Activated naive CD8-positive, alpha-beta T cell treated with anti-CD3 and anti-CD28 coated beads for 36 hours (primary cell): ENCODE results near the gene SLC5A10. TPM values are rescaled to one million over a fixed set of nuclear protein-coding genes. Genes with fewer than 3 reads are reported as not detected.

ENCODE experiments used
- DNase-seq: peaks from one replicate; pipeline ENCODE4 v3.0.0; 2021
- H3K27ac Mint-ChIP-seq: one replicate; pipeline ENCODE4 v1.8.0; 2022; ENCODE audit warnings: mild to moderate bottlenecking, moderate library complexity, mixed read lengths
- H3K27me3 Mint-ChIP-seq: one replicate; pipeline ENCODE4 v1.8.0; 2022; ENCODE audit warnings: mild to moderate bottlenecking, mixed read lengths
- H3K36me3 Mint-ChIP-seq: one replicate; pipeline ENCODE4 v1.8.0; 2021; ENCODE audit warnings: mild to moderate bottlenecking, mixed read lengths
- H3K4me1 Mint-ChIP-seq: one replicate; pipeline ENCODE4 v1.8.0; 2021; ENCODE audit warnings: mixed read lengths
- H3K4me3 Mint-ChIP-seq: one replicate; pipeline ENCODE4 v1.8.0; 2022; ENCODE audit warnings: mild to moderate bottlenecking, moderate library complexity, mixed read lengths
- H3K9me3 Mint-ChIP-seq: one replicate; pipeline ENCODE4 v1.8.0; 2022; ENCODE audit warnings: mixed read lengths
- total RNA-seq, 2 experiments: library from RNA; stranded (reverse); gene quantifications; one replicate each; pipeline ENCODE4 v1.2.3, GENCODE V29; 2021

Gene SLC5A10
- total RNA-seq, 2 experiments from 2014 or later = not detected

DNA sequence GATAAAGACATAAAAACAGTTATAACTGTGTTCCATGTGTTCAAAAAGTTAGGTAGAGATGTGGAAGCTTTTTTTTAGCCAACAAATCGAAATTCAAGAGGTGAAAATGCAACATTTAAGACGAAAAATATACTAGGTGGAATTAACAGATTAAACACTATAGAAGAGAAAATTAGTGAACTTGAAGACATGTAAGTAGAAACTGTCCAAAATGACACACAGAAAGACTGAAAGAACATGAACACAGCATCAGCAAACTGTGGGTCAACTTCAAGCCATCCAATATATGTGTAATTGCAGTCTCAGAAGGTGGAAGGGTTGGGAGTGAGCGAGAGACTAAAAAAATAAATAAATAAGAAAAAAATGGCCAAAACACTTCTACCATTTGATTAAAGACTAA, 43.3 kb downstream of the SLC5A10 start:
- Mint-ChIP-seq H3K27ac (no peak overlapping the region), H3K4me1 (peaks cover 19% of the 10 kb centered on the region), H3K36me3 (peaks cover 34% of the 10 kb centered on the region), H3K9me3 (peaks cover 8% of the 10 kb centered on the region), H3K27me3 (no peaks in the 10 kb centered on the region), H3K4me3 (no peak overlapping the region)
- DNase-seq = no peak

DNA sequence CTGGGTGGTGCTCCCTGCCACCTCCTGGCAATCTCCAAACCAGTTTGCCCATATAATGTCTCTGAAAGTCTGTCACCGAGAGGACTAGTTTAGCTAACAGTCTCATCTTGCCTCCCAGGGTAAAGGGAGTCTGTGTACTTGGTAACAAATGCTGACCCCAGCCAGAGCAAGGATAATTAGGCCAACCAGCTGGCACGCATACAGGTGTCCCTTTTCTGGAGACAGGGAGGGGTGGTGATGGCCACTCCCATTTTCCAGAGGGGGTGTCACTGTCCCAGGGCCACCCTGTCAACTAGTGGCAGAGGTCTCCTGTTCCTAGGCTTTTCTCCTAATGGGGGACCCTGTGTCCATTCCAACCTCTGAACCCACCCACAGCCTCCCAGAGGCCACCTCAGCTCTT, 44.5 kb downstream of the SLC5A10 start:
- Mint-ChIP-seq H3K27me3 (no peaks in the 10 kb centered on the region), H3K4me3 (no peak overlapping the region), H3K36me3 (peaks cover 36% of the 10 kb centered on the region), H3K9me3 (peaks cover 8% of the 10 kb centered on the region), H3K27ac (no peak overlapping the region), H3K4me1 (peaks cover 21% of the 10 kb centered on the region)
- DNase-seq = no peak

DNA sequence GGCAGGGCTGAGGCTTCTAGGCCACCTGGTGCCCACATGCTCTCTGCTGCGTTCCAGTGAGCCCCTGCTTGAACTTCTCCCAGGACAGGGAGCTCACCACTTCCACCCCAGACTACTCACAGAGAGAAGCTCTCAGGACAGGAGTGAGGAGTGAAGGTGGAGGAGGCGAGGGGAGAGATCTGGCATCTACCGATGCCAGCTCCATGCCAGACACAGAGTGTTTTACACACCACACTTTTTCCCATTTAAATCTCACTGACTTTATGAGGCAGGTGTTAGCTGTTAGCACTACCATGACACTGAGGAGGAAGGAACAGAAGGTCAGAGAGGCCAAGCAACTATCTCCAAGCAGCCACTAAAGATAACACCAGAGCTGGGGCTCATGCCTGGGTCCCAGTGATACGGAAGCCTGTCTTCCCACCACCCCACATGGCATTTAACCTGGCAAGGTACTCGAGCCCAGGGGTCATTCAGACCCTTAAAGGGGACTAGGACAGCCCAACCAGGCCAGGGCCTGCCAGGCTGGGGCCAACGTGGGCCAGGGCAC, 45.8 kb downstream of the SLC5A10 start:
- Mint-ChIP-seq H3K4me3 (no peak overlapping the region), H3K27me3 (no peaks in the 10 kb centered on the region), H3K36me3 (peaks cover 45% of the 10 kb centered on the region), H3K9me3 (peaks cover 8% of the 10 kb centered on the region), H3K27ac (no peak overlapping the region), H3K4me1 (peaks cover 28% of the 10 kb centered on the region)
- no peak for DNase-seq

DNA sequence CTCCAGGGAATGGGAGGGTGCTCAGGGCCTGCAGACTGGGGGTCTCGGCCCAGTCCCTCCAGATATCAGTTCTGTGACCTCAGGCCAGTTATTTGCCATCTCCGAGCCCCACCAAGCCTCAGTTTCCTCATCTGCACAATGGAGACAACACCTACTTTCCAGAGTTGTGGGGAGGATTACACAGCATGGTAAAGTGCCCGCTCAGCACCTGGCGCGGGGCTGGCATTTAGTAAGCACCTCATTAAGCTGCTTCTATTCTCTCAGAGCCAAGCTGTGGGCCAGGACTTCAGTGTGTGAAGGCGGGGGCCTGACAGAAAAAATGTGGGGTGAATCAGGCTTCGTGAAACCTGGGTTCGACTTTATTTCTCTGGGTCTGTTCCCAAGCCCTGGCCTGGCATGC, 47.4 kb downstream of the SLC5A10 start:
- no peak for DNase-seq
- Mint-ChIP-seq H3K4me3 (no peak overlapping the region), H3K27me3 (no peaks in the 10 kb centered on the region), H3K27ac (no peak overlapping the region), H3K9me3 (peaks cover 8% of the 10 kb centered on the region), H3K36me3 (peaks cover 35% of the 10 kb centered on the region), H3K4me1 (peaks cover 21% of the 10 kb centered on the region)

DNA sequence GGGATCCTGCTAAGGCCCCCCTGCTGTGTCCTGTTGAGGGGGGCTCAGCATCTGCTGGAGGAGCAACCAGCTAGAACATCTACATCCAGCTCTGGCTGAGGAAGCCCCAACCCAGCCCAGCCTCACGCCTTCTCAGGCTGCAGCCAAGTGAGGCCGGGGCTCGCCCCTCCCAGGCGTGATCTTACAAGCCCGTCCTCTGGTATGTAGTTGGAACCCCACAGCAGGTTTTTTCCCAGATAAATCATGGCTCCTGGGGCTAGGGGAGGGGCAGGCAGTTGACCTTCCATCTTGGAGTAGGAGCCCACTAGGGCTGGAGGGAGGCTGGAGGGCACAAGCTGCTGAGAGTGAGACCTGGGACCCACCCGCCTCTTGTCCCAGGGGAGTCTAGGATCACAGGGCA, 47.9 kb downstream of the SLC5A10 start:
- H3K4me3 Mint-ChIP-seq = no peak overlapping the region
- DNase-seq = no peak
- H3K4me1 Mint-ChIP-seq = peaks cover 24% of the 10 kb centered on the region
- peaks cover 32% of the 10 kb centered on the region for H3K36me3 Mint-ChIP-seq
- no peak overlapping the region for H3K27ac Mint-ChIP-seq
- no peaks in the 10 kb centered on the region for H3K27me3 Mint-ChIP-seq
- H3K9me3 Mint-ChIP-seq = peaks cover 7% of the 10 kb centered on the region

DNA sequence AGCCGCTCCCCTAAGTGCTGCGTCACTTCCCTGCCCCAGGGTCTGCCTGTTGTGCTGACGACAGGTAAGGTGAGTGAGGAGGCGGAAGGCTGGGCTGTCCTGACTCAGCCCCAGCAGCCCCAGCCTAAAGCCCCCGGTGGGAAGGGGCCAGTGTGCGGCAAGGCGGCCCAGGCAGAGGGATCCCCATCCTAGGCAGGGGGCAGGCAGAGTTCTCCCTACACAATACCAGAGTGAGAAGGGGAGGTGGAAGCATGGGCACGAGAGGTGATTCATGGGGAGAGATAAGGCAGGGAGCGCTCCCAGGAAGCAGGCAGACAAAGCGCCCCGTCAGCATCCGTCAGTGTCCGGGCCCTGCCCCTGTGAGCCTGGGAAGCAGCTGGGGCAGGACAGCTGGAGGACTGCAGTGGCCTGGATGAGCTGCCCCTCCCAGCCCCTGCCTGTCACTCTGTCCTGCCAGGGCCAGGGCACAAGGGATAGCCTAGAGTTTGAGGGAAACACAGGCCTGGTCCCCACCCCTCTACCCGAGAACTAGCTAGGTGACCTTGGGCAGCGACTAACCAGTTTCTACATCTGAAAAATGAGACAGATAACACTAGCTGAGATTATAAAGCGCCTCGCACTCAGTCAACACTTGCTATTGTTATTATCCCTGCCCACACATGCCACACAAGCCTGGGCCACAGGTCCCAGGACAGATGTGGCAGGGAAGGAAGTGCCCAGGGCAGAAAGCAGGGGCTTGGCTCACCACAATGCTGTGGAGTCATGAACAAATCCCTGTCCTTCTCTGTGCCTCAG, 48.8 kb downstream of the SLC5A10 start:
- Mint-ChIP-seq H3K4me1 (peaks cover 25% of the 10 kb centered on the region), H3K4me3 (no peak overlapping the region), H3K27ac (no peak overlapping the region), H3K9me3 (peaks cover 2% of the 10 kb centered on the region), H3K27me3 (no peaks in the 10 kb centered on the region), H3K36me3 (peaks cover 25% of the 10 kb centered on the region)
- DNase-seq = no peak

DNA sequence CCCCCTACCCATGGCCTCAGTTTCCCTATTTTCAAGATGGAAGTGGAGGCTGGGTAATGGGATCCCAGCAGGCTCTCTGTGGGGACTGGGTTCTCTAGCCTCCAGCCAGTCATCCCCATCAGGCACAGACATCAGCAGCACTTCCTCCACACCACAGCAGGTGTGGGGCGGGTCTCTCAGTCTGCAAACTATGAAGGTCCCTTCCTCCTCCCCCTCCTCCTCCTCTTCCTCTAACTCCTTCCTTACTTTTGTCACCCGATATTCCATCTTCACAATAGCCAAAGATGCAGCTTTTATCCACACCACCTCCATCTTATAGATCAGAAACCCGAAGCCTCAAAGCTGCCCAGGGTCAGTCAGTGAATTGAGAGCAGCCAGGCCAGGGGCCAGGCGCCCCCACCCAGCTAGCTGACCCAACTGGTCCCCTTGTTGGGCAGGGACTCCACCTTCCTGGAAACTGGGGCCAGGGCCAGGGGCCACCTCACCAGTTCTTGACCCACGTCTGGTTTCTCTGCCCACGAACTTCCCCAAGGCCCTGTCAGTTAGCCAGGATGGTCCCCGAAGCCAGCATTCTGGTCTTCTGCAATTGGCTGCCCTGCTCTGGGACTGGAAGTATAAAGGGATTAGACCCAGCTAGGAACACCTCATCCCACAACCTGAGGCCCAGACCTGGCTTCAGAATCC, 50.1 kb downstream of the SLC5A10 start:
- Mint-ChIP-seq H3K36me3 (peaks cover 12% of the 10 kb centered on the region), H3K4me3 (peak overlapping the region; percentile 92), H3K27me3 (no peaks in the 10 kb centered on the region), H3K9me3 (peaks cover 1% of the 10 kb centered on the region), H3K27ac (no peak overlapping the region), H3K4me1 (peaks cover 25% of the 10 kb centered on the region)
- no peak for DNase-seq

DNA sequence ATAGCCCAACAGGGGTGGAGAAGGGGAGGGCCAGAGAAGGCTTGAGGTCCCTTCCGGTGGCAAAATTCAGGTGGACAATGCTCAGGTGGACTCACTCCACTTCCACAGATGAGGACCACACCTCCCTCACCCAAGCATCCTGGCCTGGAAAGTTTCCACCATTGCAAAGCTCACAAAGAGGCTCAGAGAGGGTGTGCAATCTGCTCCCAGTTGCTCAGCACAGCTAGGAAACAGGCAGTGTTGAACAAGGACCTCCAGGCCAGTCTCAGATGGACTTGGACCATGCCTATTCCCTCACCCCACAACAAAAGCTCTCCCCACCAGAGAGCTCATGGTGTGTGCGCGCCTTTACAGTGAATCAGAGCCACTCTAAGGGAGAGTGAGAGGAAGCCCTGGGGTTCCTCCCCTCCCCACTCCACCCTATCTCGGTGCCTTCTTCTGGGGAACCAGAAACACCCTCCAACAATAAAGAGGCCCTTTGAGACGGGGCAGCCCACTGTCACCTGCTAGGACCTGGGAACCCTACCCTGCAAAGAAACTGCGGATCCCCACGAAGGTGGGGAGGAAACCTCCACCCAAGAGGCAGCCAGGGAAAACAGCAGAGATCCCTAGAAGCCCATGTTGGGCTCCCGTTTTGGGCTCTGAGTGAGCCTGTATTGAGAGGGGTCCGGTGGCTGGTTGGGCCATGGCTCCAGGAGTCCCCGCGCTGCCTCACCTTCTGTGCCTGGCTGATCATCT, 51.0 kb downstream of the SLC5A10 start:
- no peak for DNase-seq
- Mint-ChIP-seq H3K27me3 (no peaks in the 10 kb centered on the region), H3K36me3 (peaks cover 11% of the 10 kb centered on the region), H3K9me3 (peaks cover 1% of the 10 kb centered on the region), H3K4me1 (peaks cover 30% of the 10 kb centered on the region), H3K27ac (no peak overlapping the region), H3K4me3 (peak overlapping the region; percentile 92)

DNA sequence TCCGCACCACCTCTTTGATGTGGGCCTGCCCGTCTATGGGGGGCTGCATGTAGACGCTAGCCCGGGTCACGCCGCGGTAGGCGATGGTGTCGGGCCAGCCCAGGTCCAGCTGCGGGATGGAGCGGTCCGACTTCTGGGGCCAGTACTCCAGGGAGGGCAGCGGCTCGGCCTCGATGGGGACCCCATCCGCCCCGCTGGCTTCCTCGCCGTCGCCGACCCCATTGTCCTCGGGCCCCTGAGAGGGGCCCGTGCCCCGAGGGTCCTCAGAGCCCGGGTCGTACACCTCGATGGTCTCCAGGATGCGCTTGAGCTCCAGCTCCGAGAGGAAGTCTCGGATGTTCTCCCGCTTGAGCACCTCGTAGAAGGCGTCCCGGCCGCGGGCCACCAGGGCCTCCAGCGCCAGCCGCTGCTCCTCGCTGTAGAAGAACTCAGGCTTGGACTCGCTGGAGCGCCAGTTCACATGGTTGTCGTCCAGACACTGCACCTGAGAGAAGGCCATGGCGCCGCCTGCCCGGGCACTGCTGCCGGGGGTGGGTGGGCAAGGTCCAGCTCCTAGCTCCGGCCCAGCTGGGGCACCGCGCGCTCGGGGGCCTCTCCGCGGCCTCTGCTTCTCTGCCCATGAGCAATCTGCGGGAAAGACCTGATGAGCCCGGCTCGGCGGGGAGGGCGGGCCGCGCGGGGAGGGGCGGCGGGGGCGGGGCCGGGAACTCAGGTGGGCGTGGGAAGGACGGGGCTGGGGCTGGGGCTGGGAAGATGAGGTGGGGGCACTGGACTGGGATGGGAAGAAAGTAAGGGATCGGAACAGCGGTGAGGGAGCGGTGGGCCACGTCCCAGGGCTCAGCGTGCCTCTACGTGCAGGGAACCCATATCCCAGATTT, 51.8 kb downstream of the SLC5A10 start:
- Mint-ChIP-seq H3K27ac (peak overlapping the region; percentile 90), H3K9me3 (peaks cover 1% of the 10 kb centered on the region), H3K4me3 (peak overlapping the region; percentile 92), H3K4me1 (peaks cover 31% of the 10 kb centered on the region), H3K36me3 (peaks cover 11% of the 10 kb centered on the region), H3K27me3 (no peaks in the 10 kb centered on the region)
- DNase-seq = peak; percentile 44

DNA sequence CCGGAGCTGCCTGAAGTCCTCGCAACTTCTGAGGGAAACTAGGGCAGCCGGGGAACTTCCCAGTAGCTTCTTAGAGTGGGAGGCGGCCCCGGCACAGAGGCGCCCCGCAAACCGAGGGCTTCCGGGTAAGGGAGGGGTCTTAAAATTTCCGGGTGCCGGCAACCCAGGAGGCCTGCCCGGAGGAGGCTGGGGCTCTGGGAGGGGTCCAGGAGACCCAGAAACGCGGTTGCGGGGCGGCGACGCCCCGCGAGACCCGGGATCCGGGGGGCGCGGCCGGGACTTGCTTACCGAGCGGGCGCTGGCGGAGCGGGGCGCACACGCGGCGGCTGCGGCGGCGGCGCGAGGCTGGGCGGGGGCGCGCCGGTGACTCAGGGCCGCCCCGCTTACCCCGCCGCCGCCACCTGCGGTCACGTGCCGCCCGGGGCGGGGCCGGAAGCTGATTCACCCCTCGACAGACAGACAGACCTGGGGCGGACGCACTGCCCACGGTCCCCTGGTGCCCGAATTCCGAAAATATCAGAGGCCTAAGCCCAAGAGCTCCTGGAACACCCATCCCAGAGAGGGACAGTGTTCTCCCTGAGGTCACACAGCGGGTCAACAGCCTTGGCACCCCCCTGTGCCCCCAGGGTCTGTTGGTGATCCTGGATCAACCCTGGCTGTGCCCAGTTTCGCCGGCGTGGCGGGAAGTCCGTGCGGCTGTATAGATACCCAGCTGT, 52.6 kb downstream of the SLC5A10 start, which contains the start of gene FAM83G:
TSS of gene FAM83G (minus strand) at position 344 of the 716 bp plus-strand sequence. CDS start 723 bp downstream, outside the sequence.
- DNase-seq = peak; percentile 93
- Mint-ChIP-seq H3K4me3 (peak within 1 kb of the TSS; percentile 92), H3K27me3 (no peaks in the 10 kb centered on the region), H3K36me3 (peaks cover 11% of the 10 kb centered on the region), H3K27ac (peak within 1 kb of the TSS; percentile 90), H3K4me1 (peaks cover 31% of the 10 kb centered on the region), H3K9me3 (peaks cover 1% of the 10 kb centered on the region)

DNA sequence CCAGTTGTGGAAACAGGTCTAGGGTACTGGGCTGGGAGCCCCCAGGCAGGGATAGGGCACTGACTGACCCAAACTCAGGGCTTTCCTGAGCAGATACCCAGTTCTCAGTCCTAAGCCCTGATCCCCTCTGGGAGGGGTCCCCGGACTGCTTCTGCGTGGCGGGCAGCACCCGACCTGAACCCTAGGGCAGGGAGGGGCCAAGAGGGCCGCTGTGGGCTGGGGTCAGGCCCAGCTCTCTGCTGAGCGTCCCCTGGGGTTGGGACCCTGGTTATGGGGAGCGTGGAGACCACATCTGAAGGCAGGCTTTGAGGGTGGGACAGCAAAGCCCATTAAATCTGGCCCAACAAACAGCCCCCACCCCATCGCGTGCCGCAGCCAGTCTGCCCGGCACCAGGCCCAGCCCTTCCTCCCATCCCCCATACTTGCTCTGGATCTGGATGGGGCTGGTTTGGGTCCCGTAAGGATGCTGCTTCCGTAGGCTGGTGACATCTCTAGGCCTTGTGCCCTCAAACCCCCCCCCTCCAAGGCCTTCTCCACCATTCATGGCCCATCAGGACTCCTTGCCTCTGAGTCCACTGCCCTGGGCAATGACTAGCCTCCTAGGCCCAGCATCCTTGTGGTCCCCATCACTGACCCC, 53.3 kb downstream of the SLC5A10 start:
- H3K36me3 Mint-ChIP-seq = peaks cover 11% of the 10 kb centered on the region
- DNase-seq = no peak
- H3K4me1 Mint-ChIP-seq = peaks cover 31% of the 10 kb centered on the region
- H3K27ac Mint-ChIP-seq = peak overlapping the region; percentile 76
- peak overlapping the region; percentile 69 for H3K4me3 Mint-ChIP-seq
- H3K27me3 Mint-ChIP-seq = no peaks in the 10 kb centered on the region
- H3K9me3 Mint-ChIP-seq = peaks cover 1% of the 10 kb centered on the region

DNA sequence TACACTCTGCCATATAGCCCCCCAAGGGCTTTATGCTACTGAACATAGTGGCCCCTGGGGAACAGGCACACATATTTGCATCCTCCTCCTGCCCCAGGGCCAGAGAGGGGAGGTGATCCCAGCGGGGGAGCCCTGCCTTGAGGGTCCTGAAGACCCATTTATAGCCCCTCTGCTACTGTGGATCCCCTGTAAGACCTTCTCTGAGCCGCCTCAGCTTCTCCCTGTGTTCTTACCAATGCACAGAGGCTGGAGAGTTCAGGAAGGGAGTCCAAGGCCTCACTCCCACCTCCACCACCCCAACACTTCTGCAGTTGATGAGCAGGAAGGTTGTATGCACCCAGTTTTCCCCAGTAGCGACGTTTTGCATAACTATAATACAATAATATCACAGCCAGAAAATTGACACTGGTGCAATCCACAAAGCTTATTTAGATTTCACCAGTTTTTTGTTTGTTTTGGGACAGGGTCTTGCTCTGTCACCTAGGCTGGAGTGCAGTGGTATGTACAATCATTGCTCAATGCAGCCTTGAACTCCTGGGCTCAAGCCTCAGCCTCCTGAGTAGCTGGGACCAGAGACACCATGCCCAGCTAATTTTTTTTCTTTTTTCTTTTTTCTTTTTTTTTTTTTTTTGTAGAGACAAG, 53.9 kb downstream of the SLC5A10 start:
- no peak for DNase-seq
- Mint-ChIP-seq H3K27ac (no peak overlapping the region), H3K9me3 (peaks cover 1% of the 10 kb centered on the region), H3K27me3 (no peaks in the 10 kb centered on the region), H3K4me3 (no peak overlapping the region), H3K36me3 (peaks cover 9% of the 10 kb centered on the region), H3K4me1 (peaks cover 31% of the 10 kb centered on the region)

DNA sequence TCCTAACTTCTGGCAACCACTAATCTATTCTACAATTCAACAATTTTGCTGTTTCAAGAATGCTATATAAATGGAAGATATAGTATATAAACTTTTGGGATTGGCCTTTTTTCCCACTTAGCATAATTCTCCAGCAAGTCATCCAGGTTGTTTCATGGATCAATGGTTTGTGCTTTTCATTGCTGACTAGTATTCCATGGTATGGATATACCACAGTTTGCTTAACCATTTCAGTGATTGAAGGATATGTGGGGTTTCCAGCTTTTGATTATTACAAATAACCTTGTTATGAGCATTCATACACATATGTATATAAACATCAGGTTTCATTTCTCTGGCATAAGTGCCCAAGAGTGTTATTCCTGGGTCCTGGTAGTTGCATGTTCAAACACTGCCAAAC, 54.7 kb downstream of the SLC5A10 start:
- Mint-ChIP-seq H3K27me3 (no peaks in the 10 kb centered on the region), H3K36me3 (peaks cover 9% of the 10 kb centered on the region), H3K27ac (no peak overlapping the region), H3K9me3 (peaks cover 1% of the 10 kb centered on the region), H3K4me3 (no peak overlapping the region), H3K4me1 (peaks cover 28% of the 10 kb centered on the region)
- no peak for DNase-seq
